Heart left ventricle (tissue), 13 donors: ENCODE measurements around the gene LTC4S.

Experiments
- POLR2A ChIP-seq, 2 donors: fragments of 450-650 bp; IDR thresholded peaks; one replicate each; pipeline ENCODE4 v1.6.1; 2017; ENCODE audit warnings: antibody characterized with exemption in 2 of 2, mild to moderate bottlenecking in 2 of 2, moderate library complexity in 2 of 2
- TF ChIP-seq, protein P1 (sequence below), 12 donors: fragments of 200-600 bp; sonication (generic) in 4 of 12; IDR thresholded peaks; one replicate each; pipeline versions ENCODE4 v1.5.0 to v1.8.0; 2018 to 2022; ENCODE audit warnings: antibody characterized with exemption in 12 of 12, mild to moderate bottlenecking in 5 of 12
- donor health status: ischemic (EF 13 %, LVEDD 7.1; RV severe dilation, severe dysfunction).
- donor health status: DM: no; HTN: yes; CAD: no.
- donor health status: DM: no; HTN: no; CAD: no.
- donor health status: ischemic (EF 25% LVEDD 6.9; RV normal size, moderate dysfunction).
- donor health status: ischemic (EF 25% LVEDD 5.7; RV mildly dilated, moderate dysfunction).
- donor health status: ischemic (EF 35%, LVEDD 5.7; RV mildly dilated, moderate dysfunction).
- donor health status: nonischemic (EF 11% LVEDD 7.7; RV severe dilation, severe dysfunction).
- donor health status: DM: yes; HTN: yes; CAD: no.
- donor health status: PGD.
- donor health status: ischemic (EF 29% LVEDD 5.4; RV normal size, mild dysfunction).
- donor health status: nonischemic (EF 23%, LVEDD 6.1; RV moderate dilation, normal function).

DNA sequence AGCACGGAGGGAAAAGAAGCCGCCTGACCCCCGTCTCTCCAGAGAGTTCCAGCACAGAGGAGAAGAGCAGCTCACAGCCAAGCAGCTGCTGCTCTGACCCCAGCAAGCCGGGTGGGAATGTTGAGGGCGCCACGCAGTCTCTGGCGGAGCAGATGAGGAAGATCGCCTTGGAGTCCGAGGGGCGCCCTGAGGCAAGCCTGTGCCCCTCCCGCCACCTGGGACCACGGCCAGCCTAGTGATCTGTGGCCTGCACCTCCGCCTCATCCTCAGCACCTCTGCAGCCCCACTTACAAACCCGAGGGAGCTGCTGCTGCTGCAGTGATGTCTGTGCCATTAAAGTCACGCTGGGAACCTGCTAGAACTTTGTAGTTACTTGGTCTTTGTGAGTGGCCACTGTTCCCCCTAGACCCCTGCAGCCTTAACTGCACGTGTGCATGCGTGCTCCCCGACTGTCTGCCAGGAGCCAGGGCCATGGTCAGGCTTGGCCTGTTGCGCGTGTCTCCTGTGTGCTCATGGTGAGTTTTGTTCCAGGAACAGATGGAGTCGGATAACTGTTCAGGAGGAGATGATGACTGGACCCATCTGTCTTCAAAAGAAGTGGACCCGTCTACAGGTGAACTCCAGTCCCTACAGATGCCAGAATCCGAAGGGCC lies 39.4 kb downstream of the LTC4S start:
- no peak for TF ChIP-seq POLR2A (IDR thresholded peaks at IDR 0.05)
- TF ChIP-seq, protein P1, sequence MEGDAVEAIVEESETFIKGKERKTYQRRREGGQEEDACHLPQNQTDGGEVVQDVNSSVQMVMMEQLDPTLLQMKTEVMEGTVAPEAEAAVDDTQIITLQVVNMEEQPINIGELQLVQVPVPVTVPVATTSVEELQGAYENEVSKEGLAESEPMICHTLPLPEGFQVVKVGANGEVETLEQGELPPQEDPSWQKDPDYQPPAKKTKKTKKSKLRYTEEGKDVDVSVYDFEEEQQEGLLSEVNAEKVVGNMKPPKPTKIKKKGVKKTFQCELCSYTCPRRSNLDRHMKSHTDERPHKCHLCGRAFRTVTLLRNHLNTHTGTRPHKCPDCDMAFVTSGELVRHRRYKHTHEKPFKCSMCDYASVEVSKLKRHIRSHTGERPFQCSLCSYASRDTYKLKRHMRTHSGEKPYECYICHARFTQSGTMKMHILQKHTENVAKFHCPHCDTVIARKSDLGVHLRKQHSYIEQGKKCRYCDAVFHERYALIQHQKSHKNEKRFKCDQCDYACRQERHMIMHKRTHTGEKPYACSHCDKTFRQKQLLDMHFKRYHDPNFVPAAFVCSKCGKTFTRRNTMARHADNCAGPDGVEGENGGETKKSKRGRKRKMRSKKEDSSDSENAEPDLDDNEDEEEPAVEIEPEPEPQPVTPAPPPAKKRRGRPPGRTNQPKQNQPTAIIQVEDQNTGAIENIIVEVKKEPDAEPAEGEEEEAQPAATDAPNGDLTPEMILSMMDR (IDR thresholded peaks at IDR 0.05), result no peak
